Measurements from ENCODE around the gene M1AP. TPM values are rescaled to one million over a fixed set of nuclear protein-coding genes. Genes with fewer than 3 reads are reported as not detected.

Gene M1AP
- total RNA-seq, 1 donor from 2014 or later, result 2.5 TPM

GRCh38 chr2:74620671-74621070, 27.5 kb downstream of the M1AP start:
- DNase-seq (ENCODE audit: low read depth), result no peak
- no peak overlapping the region for H3K4me3 ChIP-seq (ENCODE audit: low read depth, low read length)
- TF ChIP-seq CTCF (conservative IDR thresholded peaks at IDR 0.05; ENCODE audit: low read depth, low read length), result no peak

DNA sequence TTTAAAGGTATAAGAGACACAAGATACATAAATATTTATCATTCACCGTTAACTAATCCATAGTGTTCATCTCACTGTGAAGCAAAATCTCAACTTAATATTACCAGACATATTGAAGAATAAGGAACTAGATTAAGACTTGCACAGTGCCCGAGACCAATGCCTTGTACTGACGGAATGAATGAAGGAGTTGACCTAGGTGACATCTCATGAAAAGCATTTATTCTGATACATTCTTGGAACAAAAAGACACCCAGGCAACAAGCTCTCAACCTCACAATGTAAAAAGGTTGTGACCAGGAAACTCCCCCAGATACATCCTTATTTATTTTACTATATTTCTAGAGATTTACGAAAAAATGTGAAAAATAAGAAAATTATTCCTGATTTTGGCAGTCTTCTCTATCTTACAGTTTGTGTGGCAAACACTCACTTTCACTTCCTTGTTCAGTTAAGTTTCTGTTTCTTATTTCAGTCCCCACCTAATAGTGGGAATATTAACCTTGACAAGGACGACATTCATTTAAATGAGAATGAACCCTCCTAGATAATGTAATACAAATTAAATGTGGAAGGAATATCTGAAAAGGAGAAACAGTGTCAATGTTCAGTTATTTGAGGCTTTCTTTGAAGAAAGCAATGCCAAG, 28.4 kb downstream of the M1AP start:
- no peak overlapping the region for H3K4me3 ChIP-seq (ENCODE audit: low read depth, low read length)
- no peak for DNase-seq (ENCODE audit: low read depth)
- no peak for TF ChIP-seq CTCF (conservative IDR thresholded peaks at IDR 0.05; ENCODE audit: low read depth, low read length)

GRCh38 chr2:74618410-74619083, 29.6 kb downstream of the M1AP start:
- TF ChIP-seq CTCF (conservative IDR thresholded peaks at IDR 0.05; ENCODE audit: low read depth, low read length), result no peak
- no peak for DNase-seq (ENCODE audit: low read depth)
- no peak overlapping the region for H3K4me3 ChIP-seq (ENCODE audit: low read depth, low read length)

GRCh38 chr2:74617122-74617521, 31.0 kb downstream of the M1AP start:
- H3K4me3 ChIP-seq (ENCODE audit: low read depth, low read length), result no peak overlapping the region
- TF ChIP-seq CTCF (conservative IDR thresholded peaks at IDR 0.05; ENCODE audit: low read depth, low read length), result no peak
- no peak for DNase-seq (ENCODE audit: low read depth)

DNA sequence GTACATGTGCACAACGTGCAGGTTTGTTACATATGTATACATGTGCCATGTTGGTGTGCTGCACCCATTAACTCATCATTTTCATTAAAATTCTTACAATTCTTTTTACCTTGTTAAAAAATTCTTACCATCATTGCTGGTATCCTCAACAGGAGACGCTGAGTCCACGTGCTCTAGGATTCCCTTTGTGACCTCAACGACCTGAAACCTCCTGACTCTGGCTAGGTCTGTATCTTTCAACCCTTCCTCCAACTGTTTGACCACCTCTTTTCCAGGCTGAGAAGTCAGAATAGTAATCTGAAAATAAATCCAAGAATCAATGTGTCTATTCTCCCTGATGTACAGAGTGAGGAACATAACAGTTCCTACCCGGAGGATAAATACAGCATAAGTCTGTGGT, 41.2 kb downstream of the M1AP start:
- DNase-seq (ENCODE audit: low read depth), result no peak
- no peak overlapping the region for H3K4me3 ChIP-seq (ENCODE audit: low read depth, low read length)
- no peak for TF ChIP-seq CTCF (conservative IDR thresholded peaks at IDR 0.05; ENCODE audit: low read depth, low read length)

DNA sequence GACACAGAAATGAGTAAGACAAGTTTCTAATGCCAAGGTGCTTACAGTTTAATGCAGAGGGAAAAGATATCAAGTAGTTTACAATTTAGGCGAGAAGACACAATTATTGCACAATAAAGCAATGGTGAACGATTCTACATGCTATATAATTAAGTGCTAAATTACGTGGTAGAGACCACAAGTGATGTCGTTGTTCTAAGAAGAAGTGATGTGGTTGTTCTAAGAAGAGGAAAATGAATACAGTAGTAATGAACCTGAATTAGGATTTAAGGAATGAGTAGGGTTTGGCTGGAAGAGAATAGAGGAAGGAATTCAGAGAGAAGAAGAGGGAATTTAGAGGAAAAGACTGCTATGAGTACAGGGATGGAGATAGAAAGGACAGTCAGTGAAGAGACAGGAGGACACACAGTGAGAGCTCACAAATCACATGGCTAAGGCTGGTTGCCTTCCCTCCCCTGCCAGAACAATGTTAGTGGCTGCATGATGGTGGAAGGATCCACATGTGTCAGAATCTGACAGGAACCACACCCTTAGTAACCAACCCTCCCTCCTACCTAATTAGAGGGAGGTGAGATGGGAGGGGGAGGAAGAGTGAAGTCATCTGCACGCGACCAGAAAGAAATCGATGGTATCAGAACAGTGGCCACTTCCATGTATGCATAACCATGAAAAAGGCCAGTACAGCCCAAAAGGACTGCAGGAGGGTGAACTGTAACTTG, 44.7 kb downstream of the M1AP start:
- H3K4me3 ChIP-seq (ENCODE audit: low read depth, low read length), result no peak overlapping the region
- DNase-seq (ENCODE audit: low read depth), result no peak
- TF ChIP-seq CTCF (conservative IDR thresholded peaks at IDR 0.05; ENCODE audit: low read depth, low read length), result no peak
